Uterus (tissue), 2 donors: ENCODE data around the gene PPP1R16B.

Experiments
- CTCF ChIP-seq, 4 experiments: fragments of 200-600 bp in 2 of 4; fragments of 450-650 bp in 2 of 4; sonication (generic) in 2 of 4; IDR thresholded peaks; one replicate each; pipeline ENCODE4 v1.5.1; 2016 to 2019; ENCODE audit warnings: antibody characterized with exemption in 4 of 4, mild to moderate bottlenecking in 2 of 4, moderate library complexity in 1 of 4
- POLR2A ChIP-seq, 2 donors: fragments of 450-650 bp; IDR thresholded peaks; one replicate each; pipeline ENCODE4 v1.6.1; 2016; ENCODE audit warnings: antibody characterized with exemption in 2 of 2, mild to moderate bottlenecking in 1 of 2, moderate library complexity in 1 of 2

- TF ChIP-seq CTCF (IDR thresholded peaks at IDR 0.05), result no peak
- no peak for TF ChIP-seq POLR2A (IDR thresholded peaks at IDR 0.05)
Observed at GRCh38 chr20:38864662-38865061, 59.2 kb downstream of the PPP1R16B start.
